HTR-8/SVneo (cell line): ENCODE measurements around the gene PIGC.
A peak's percentile ranks its signal among the peaks of the same experiment; 100 is the strongest.

Experiments used
- DNase-seq: peaks from one replicate; pipeline ENCODE4 v3.0.0; 2011; ENCODE audit warnings: low spot score, mixed read lengths; ENCODE audit not compliant: insufficient read length
- FAIRE-seq: peaks from 2 replicates; lab custom pipeline; 2011; peaks lifted over from hg19 to GRCh38; lab: Jason Lieb, UNC

The PIGC gene

GRCh38 chr1:172431721-172432192 lies 12.1 kb downstream of the PIGC start:
- no peak for FAIRE-seq
- DNase-seq: no peak

- FAIRE-seq: no peak
- no peak for DNase-seq
Observed at GRCh38 chr1:172431204-172431603, 12.7 kb downstream of the PIGC start.

- DNase-seq: no peak
- FAIRE-seq: no peak
Observed at GRCh38 chr1:172430128-172430454, 13.8 kb downstream of the PIGC start.

DNA sequence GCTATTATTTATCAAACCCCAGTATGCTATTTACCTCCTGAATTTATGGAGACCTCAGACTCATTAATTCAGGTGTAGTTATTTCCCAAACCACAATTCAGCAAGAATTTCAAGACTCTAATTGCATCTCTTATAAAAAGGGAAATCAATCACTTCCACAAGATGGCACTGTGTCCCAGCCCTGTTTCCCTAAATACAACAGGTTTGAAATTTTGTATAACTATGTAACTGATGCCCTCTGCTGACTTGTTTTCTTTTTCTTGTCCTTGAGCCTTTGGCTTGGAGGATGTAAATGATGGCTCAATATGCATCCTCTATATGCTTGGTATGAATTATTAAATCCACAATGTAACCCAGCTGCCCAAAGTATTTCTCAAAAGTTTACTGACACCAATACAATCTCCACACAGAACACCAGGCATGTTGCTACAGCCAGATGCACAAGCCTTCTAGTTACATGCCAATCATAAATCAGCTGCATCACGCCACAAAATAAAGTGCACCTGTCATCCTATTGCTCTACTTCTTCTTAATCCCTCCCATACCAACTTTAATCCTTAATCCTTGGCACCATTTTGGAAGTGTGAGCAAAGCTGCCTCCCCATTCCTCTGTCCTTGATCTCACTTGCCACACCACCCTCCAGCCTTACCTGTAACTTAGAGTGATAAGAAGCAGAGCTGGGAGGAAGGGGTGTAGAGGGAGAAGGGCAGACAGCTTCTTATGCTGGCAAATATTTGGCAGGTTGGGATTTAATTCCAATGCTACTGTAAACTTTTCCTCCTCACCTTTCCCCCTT lies 14.3 kb downstream of the PIGC start:
- peak; percentile 4 for FAIRE-seq

DNA sequence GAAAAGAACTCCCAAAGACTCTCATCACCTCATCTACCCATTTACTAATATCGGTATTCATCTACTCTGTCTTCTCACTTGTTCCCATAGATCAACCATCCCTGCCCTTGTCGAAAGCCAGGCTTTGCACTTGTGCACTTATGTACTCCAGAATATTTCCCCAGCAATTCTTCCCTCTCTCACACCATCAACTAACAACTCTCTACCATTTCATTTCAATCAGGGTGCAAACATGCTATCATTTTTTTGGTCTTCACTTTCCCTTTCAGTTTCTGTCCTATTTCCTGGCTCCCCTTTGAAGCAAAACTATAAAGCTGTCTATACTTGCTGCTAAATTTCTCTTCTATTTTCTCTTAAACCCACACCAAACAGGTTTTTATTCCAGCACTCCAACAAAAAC lies 16.7 kb downstream of the PIGC start:
- FAIRE-seq (no peak), DNase-seq (no peak)

More for the DNA sequence above, 14.3 kb downstream of the PIGC start:
- peak; percentile 33 for DNase-seq

DNA sequence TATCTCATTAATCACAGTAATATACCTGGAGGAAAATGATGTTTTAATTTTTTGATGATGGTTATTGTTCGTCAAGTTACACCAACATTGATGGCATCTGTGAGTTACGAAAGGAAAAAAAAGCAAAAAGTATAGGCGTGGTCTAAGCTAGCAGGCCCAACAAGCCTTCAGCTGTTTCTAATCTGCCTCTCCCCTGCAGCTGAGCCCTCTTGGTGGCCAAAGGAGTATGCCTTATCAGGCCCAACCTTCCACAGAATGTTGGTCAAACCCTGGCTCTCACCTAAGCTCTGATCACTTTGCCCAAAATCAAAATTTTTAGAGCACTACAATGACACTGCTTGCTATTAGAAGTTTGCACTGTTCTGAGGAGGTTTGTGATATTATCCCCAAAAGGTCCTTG lies 18.5 kb downstream of the PIGC start:
- DNase-seq: no peak
- no peak for FAIRE-seq

GRCh38 chr1:172423336-172423735 lies 20.5 kb downstream of the PIGC start:
- DNase-seq: no peak
- FAIRE-seq: no peak

DNA sequence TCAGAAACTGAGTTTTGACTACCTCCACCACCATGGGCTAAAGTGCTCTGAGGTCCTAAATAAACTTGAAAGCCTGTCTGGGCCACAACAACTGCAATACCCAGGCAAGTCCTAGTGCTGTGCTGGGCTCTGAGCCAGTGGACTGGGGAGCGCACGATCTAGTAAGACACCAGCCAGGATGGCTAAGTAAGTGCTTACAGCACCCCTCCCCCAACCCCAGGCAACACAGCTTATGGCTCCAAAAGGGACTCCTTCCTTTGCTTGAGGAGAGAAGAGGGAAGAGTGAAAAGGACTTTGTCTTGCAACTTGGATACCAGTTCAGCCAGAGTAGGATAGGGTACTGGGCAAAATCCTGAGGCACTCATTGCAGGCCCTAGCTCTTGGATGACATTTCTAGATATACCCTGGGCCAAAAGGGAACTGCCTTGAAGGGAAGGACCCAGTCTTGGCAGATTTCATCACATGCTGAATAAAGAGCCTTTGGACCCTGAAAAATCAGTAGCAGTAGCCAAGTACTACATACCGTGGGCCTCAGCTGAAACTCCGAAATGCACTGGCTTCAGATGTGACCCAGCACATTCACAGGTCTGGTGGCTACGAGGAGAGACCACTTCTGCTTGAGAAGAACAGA lies 21.8 kb downstream of the PIGC start:
- DNase-seq (no peak), FAIRE-seq (no peak)

DNA sequence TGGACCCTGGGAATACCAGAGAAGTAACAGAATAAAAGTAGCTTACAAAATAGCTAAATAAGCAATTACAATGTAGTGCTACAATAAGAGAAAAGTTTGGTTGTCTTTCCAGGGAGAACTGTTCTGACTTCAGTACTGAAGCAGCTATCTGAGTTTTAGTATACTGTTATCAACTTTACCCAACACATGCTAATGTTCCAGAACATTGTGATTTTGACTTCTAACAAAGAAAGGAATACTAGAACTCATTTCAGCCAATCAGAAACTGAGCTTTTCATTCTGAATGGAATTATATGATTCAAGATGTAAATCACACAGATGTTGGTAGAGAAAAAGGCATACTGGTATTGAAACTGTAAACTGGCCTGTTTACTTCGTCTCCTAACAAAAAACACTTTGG lies 23.5 kb downstream of the PIGC start, which contains the start of gene C1orf105:
Gene C1orf105, plus strand, starts transcription at position 301 of the 400 bp plus-strand sequence. CDS start 201 bp downstream, outside the sequence.
- DNase-seq (no peak), FAIRE-seq (no peak)

DNA sequence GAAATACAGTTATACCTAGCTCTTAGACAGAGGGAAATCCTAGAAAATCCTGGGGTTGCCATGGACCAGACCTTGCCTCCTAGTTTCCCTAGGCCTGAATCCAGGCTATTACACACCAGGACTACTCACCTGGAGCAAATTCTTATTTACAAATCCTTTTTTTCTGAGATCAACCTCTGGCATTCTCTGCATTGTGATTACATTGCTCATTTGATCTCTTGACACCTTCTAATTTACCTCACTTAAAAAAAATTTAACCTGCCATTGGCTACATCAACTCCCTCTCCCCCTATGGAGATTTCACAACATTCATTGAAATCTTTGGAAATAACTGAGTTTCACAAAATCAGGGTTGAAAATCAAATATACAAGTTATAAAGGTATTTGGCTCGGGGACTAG lies 26.3 kb downstream of the PIGC start:
- no peak for FAIRE-seq
- DNase-seq: no peak

- no peak for DNase-seq
Observed at GRCh38 chr1:172416496-172417035, 27.3 kb downstream of the PIGC start.

GRCh38 chr1:172414331-172414730 lies 29.5 kb downstream of the PIGC start:
- FAIRE-seq (no peak), DNase-seq (no peak)

More at GRCh38 chr1:172416496-172417035, 27.3 kb downstream of the PIGC start:
- FAIRE-seq: no peak

GRCh38 chr1:172411791-172412338 lies 32.0 kb downstream of the PIGC start:
- DNase-seq: no peak
- no peak for FAIRE-seq

GRCh38 chr1:172410027-172410426 lies 33.8 kb downstream of the PIGC start:
- FAIRE-seq (no peak), DNase-seq (no peak)

- DNase-seq: no peak
- FAIRE-seq: no peak
Observed at GRCh38 chr1:172408958-172409357, 34.9 kb downstream of the PIGC start.

GRCh38 chr1:172406968-172407367 lies 36.9 kb downstream of the PIGC start:
- no peak for FAIRE-seq
- no peak for DNase-seq

- FAIRE-seq (no peak), DNase-seq (no peak)
Observed at GRCh38 chr1:172405912-172406311, 38.0 kb downstream of the PIGC start.

DNA sequence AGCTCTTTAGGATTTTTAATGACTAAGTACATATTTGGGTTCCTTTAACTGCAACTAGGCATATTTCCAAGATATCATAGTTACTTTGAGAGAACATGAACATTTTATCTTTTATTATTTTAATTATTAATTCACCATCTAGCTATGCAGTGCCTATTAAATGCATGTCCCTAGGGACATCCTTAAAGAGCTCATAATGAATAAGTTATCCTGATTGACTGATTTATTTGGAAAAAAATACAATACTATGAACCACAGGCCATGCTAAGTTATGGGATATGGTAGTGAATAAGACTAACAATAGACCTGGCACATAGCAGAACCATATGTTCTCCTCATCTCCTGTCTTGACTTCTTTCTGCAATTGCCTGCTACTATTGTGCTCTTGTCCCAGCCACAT lies 39.7 kb downstream of the PIGC start:
- DNase-seq (no peak), FAIRE-seq (no peak)

- DNase-seq (no peak), FAIRE-seq (no peak)
Observed at GRCh38 chr1:172402878-172403569, 40.8 kb downstream of the PIGC start.

GRCh38 chr1:172401892-172402291 lies 42.0 kb downstream of the PIGC start:
- DNase-seq: no peak
- FAIRE-seq: no peak
